GM23338 (cell line): Measurements from ENCODE around the gene TULP3. TPM values are rescaled to one million over a fixed set of nuclear protein-coding genes. Genes with fewer than 3 reads are reported as not detected.

Experiments used
- ATAC-seq: fragments of 200-7000 bp; cut with Tn5 transposase; 3 replicates; pipeline ENCODE4 v1.9.1; 2020
- DNase-seq: peaks from one replicate; pipeline ENCODE4 v3.0.0-alpha.2; 2015; ENCODE audit warnings: low spot score
- H2AFZ ChIP-seq: fragments of 200-600 bp; sonication (generic); 2 replicates; pipeline ENCODE4 v1.8.0; 2016; ENCODE audit warnings: antibody characterized with exemption, mild to moderate bottlenecking, moderate library complexity
- H3F3A ChIP-seq: fragments of 200-600 bp; sonication (generic); replicated peaks from 2 replicates; pipeline ENCODE4 v1.8.0; 2017; ENCODE audit warnings: antibody characterized with exemption, mixed run types, low read depth
- H3K27ac ChIP-seq: fragments of 200-600 bp; sonication (generic); 2 replicates; pipeline ENCODE4 v1.6.1; 2016; ENCODE audit warnings: low read depth
- H3K27me3 ChIP-seq: fragments of 200-600 bp; sonication (generic); 2 replicates; pipeline ENCODE4 v1.8.0; 2016; ENCODE audit warnings: mild to moderate bottlenecking, mixed run types, moderate library complexity; ENCODE audit not compliant: insufficient read depth
- H3K36me3 ChIP-seq: fragments of 200-600 bp; sonication (generic); 2 replicates; pipeline ENCODE4 v1.8.0; 2016; ENCODE audit warnings: mild to moderate bottlenecking; ENCODE audit not compliant: insufficient read depth
- H3K4me1 ChIP-seq: fragments of 200-600 bp; sonication (generic); 2 replicates; pipeline ENCODE4 v1.8.0; 2016; ENCODE audit warnings: mild to moderate bottlenecking, moderate library complexity; ENCODE audit not compliant: insufficient read depth
- H3K4me2 ChIP-seq: fragments of 200-600 bp; sonication (generic); 2 replicates; pipeline ENCODE4 v1.7.1; 2017; ENCODE audit warnings: mixed run types
- H3K4me3 ChIP-seq: fragments of 200-600 bp; sonication (generic); 2 replicates; pipeline ENCODE4 v1.6.1; 2016; ENCODE audit warnings: mixed run types
- H3K79me2 ChIP-seq: fragments of 200-600 bp; sonication (generic); replicated peaks from 2 replicates; pipeline ENCODE4 v1.8.0; 2017; ENCODE audit warnings: mild to moderate bottlenecking; ENCODE audit not compliant: insufficient read depth
- H3K9me2 ChIP-seq: fragments of 200-600 bp; sonication (generic); 2 replicates; pipeline ENCODE4 v1.8.0; 2017; ENCODE audit not compliant: insufficient read depth
- H4K20me1 ChIP-seq: fragments of 200-600 bp; sonication (generic); replicated peaks from 2 replicates; pipeline ENCODE4 v1.8.0; 2017; ENCODE audit warnings: mild to moderate bottlenecking; ENCODE audit not compliant: insufficient read depth
- H3K27ac Mint-ChIP-seq: 2 replicates; pipeline ENCODE4 v1.8.0; 2020; ENCODE audit warnings: inconsistent platforms, mild to moderate bottlenecking, moderate library complexity, mixed read lengths
- H3K27me3 Mint-ChIP-seq: 3 replicates; pipeline ENCODE4 v1.8.0; 2022; ENCODE audit warnings: low read depth, mild to moderate bottlenecking, moderate library complexity, mixed read lengths, inconsistent platforms; ENCODE audit not compliant: insufficient read depth, poor library complexity
- H3K36me3 Mint-ChIP-seq: 3 replicates; pipeline ENCODE4 v1.8.0; 2021; ENCODE audit warnings: low read depth, mild to moderate bottlenecking, inconsistent platforms, moderate library complexity, mixed read lengths
- H3K4me1 Mint-ChIP-seq: 3 replicates; pipeline ENCODE4 v1.8.0; 2020; ENCODE audit warnings: mild to moderate bottlenecking, inconsistent platforms, mixed read lengths
- H3K4me3 Mint-ChIP-seq: 3 replicates; pipeline ENCODE4 v1.8.0; 2021; ENCODE audit warnings: moderate library complexity, mild to moderate bottlenecking, inconsistent platforms, mixed read lengths
- H3K9me3 Mint-ChIP-seq: 3 replicates; pipeline ENCODE4 v1.8.0; 2020; ENCODE audit warnings: moderate library complexity, mild to moderate bottlenecking, inconsistent platforms, mixed read lengths
- CREB1 ChIP-seq: fragments of 250-450 bp; sonication (Bioruptor Pico); IDR thresholded peaks from 2 replicates; pipeline ENCODE4 v1.5.0; 2020; ENCODE audit warnings: low read depth, mild to moderate bottlenecking, moderate library complexity
- EZH2 ChIP-seq: fragments of 200-600 bp; sonication (generic); IDR thresholded peaks from one replicate; pipeline ENCODE4 v1.8.0; 2017; ENCODE audit warnings: antibody characterized with exemption, mild to moderate bottlenecking, low read depth; ENCODE audit not compliant: unreplicated experiment
- EZH2phosphoT487 ChIP-seq: fragments of 200-600 bp; sonication (generic); IDR thresholded peaks from one replicate; pipeline ENCODE4 v1.8.1; 2018; ENCODE audit warnings: antibody characterized with exemption; ENCODE audit not compliant: unreplicated experiment
- JUNB ChIP-seq: IDR thresholded peaks from one replicate; pipeline ENCODE4 v1.6.1; 2016; ENCODE audit warnings: antibody characterized with exemption; ENCODE audit not compliant: unreplicated experiment
- NANOG ChIP-seq: IDR thresholded peaks from 2 replicates; pipeline ENCODE4 v1.6.1; 2016; ENCODE audit warnings: antibody characterized with exemption, borderline replicate concordance
- POLR2AphosphoS5 ChIP-seq: IDR thresholded peaks from 2 replicates; pipeline ENCODE4 v1.6.1; 2016; ENCODE audit warnings: antibody characterized with exemption, low read depth
- STAT1 ChIP-seq: IDR thresholded peaks from one replicate; pipeline ENCODE4 v1.6.1; 2016; ENCODE audit warnings: antibody characterized with exemption; ENCODE audit not compliant: unreplicated experiment
- ZNF331 ChIP-seq: fragments of 250-450 bp; sonication (Bioruptor Pico); IDR thresholded peaks from 2 replicates; pipeline ENCODE4 v1.5.0; 2020; ENCODE audit warnings: low read depth, mild to moderate bottlenecking, moderate library complexity
- polyA plus RNA-seq: library from polyadenylated mRNA; unstranded; fragments of >200 nt; fragmentation: Nextera tagmentation; extraction: Ambion mirVana; gene quantifications from 2 replicates; pipeline ENCODE4 v1.2.1, GENCODE V29; 2016
- total RNA-seq: library from RNA; depleted of rRNA; stranded (reverse); fragments of >200 nt; shearing (Covaris generic); gene quantifications from 2 replicates; pipeline ENCODE4 v1.2.3, GENCODE V29; 2014
- TF ChIP-seq, protein P1 (sequence below), 2 experiments: fragments of 200-600 bp in 1 of 2; sonication (generic) in 1 of 2; conservative IDR thresholded peaks; 2 replicates each; pipeline versions ENCODE4 v1.5.1 to v1.6.1; 2016 to 2017; ENCODE audit warnings: antibody characterized with exemption in 2 of 2, low read depth in 2 of 2, mild to moderate bottlenecking in 2 of 2, moderate library complexity in 1 of 2
- TF ChIP-seq, protein P2 (sequence below): IDR thresholded peaks from one replicate; pipeline ENCODE4 v1.6.1; 2018; ENCODE audit warnings: antibody characterized with exemption; ENCODE audit not compliant: unreplicated experiment
- TF ChIP-seq, protein P3 (sequence below): IDR thresholded peaks from 2 replicates; pipeline ENCODE4 v1.6.1; 2016; ENCODE audit warnings: antibody characterized with exemption

The TULP3 gene
- total and polyA plus RNA-seq, 2 experiments from 2014 or later = 15.1 to 18.8 TPM

DNA sequence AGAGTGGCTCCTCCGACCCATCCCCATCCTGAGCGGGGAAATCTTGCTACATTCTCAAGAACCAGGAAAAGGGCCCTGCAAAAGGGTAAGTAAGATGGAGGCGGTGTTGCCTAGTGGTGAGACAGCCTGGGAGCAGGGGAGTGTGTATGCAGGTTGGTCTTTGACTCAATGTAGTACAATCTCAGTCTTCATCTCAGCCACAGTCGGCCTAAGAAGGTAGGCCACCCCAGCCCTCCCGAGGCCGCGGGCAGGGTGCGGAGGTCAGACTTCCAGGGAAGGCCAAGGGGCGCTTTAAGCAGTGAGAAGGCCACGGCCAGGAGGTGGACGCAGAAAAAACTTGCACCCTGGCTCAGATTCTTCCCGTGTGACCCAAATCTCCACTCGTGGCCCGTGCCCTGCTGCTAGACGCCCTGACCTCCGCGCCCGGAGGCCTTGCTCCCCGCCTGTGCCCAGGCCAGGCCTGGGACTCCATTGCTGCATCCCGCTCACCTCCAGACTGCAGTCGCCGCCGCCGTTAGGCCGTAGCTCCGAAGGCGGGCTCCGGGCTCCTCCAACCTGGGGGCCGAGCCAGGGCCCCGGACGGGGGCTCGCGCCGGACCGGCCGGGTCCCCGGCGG lies 14.2 kb upstream of the TULP3 start:
- peak overlapping the region; percentile 97 for H3K4me2 ChIP-seq
- no peaks in the 10 kb centered on the region for H3K27me3 ChIP-seq
- peaks cover 29% of the 10 kb centered on the region for H4K20me1 ChIP-seq
- no peak for TF ChIP-seq JUNB
- 0 out of 2 replicates have a peak, but pooled peaks have one; percentile 2 for TF ChIP-seq POLR2AphosphoS5
- H2AFZ ChIP-seq = peak overlapping the region; percentile 88; the same call in 1 of the 2 replicates
- peak overlapping the region; percentile 51 for H3K27ac Mint-ChIP-seq
- peaks cover 8% of the 10 kb centered on the region for H3K27me3 Mint-ChIP-seq
- DNase-seq (peak; percentile 52), ATAC-seq (peak; percentile 79)
- peaks cover 50% of the 10 kb centered on the region for H3K36me3 Mint-ChIP-seq
- H3K4me3 ChIP-seq = peak overlapping the region; percentile 100
- peaks cover 42% of the 10 kb centered on the region for H3F3A ChIP-seq
- H3K9me2 ChIP-seq = no peaks in the 10 kb centered on the region
- H3K27ac ChIP-seq = peak overlapping the region; percentile 87
- H3K79me2 ChIP-seq = peaks cover 87% of the 10 kb centered on the region
- no peaks in the 10 kb centered on the region for H3K9me3 Mint-ChIP-seq
- H3K4me3 Mint-ChIP-seq = peak overlapping the region; percentile 81
- peaks cover 27% of the 10 kb centered on the region for H3K36me3 ChIP-seq
- peaks cover 25% of the 10 kb centered on the region for H3K4me1 ChIP-seq
- peaks cover 25% of the 10 kb centered on the region for H3K4me1 Mint-ChIP-seq

DNA sequence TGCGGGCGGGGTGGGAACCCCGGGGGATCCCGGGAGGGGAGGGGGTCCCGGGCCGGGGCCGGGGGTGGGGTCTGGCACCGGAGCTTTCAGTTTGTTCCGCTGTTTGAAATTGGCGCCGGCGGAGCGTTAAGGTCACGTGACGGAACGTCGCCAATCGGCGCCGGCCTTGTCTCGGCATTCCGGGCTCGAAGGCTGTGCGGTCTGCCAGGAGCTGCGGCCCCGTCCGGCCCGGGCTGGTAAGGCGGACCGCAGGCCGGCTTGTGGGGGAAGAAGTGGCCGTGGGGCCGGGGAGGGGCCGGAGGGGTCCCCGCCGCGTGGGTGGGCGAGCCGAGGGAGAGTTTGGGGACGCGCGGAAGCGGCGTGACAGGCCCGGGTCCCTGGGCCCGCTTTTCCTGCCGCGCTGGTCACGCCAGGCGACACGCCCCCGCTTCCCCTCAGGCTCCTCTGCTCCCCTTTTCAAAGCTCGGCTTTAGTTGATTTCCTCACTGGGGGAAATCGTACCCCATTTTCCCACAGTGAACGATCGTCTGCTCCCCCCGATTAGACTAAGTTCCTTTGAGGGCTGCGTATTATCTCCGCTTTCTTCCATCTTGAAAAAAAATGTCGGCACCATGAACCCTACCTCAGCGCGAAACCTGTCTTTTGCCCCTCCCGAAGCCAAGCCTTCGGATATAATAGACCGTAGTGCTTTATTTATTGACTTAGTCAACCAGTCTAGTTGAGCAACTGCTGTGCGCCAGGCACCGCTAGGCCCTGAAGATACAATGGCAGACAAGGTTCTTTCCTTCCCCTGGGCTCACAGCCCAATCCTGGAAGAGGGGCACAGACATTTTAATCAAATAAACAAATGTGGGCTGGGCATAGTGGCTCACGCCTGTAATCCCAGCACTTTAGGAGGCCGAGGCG lies 13.4 kb upstream of the TULP3 start, which contains the start of the genes FOXM1 and RHNO1:
Gene FOXM1 (minus strand): TSS at position 128 of the 906 bp plus-strand sequence. CDS start 2,696 bp downstream, outside the sequence.
Gene RHNO1 (plus strand): TSS at position 177 of the 906 bp plus-strand sequence. CDS start 8,144 bp downstream, outside the sequence.
- H3K4me1 Mint-ChIP-seq = peaks cover 25% of the 10 kb centered on the region
- H3K36me3 Mint-ChIP-seq = peaks cover 46% of the 10 kb centered on the region
- peak within 1 kb of the TSS; percentile 100 for H3K4me3 ChIP-seq
- H3K79me2 ChIP-seq = peaks cover 95% of the 10 kb centered on the region
- peaks cover 25% of the 10 kb centered on the region for H3K4me1 ChIP-seq
- ATAC-seq (peak; percentile 87), DNase-seq (peak; percentile 96)
- peaks cover 25% of the 10 kb centered on the region for H4K20me1 ChIP-seq
- H3K36me3 ChIP-seq = peaks cover 25% of the 10 kb centered on the region
- peak within 1 kb of the TSS; percentile 96 for H2AFZ ChIP-seq
- H3K27ac ChIP-seq = peak within 1 kb of the TSS; percentile 92
- no peaks in the 10 kb centered on the region for H3K9me2 ChIP-seq
- peak within 1 kb of the TSS; percentile 78 for H3K27ac Mint-ChIP-seq
- no peaks in the 10 kb centered on the region for H3K27me3 ChIP-seq
- H3F3A ChIP-seq = peaks cover 42% of the 10 kb centered on the region
- peaks cover 8% of the 10 kb centered on the region for H3K27me3 Mint-ChIP-seq
- H3K9me3 Mint-ChIP-seq = no peaks in the 10 kb centered on the region
- H3K4me2 ChIP-seq = peak within 1 kb of the TSS; percentile 97
- peak within 1 kb of the TSS; percentile 93 for H3K4me3 Mint-ChIP-seq
- TF ChIP-seq JUNB = no peak
- TF ChIP-seq, protein P1, sequence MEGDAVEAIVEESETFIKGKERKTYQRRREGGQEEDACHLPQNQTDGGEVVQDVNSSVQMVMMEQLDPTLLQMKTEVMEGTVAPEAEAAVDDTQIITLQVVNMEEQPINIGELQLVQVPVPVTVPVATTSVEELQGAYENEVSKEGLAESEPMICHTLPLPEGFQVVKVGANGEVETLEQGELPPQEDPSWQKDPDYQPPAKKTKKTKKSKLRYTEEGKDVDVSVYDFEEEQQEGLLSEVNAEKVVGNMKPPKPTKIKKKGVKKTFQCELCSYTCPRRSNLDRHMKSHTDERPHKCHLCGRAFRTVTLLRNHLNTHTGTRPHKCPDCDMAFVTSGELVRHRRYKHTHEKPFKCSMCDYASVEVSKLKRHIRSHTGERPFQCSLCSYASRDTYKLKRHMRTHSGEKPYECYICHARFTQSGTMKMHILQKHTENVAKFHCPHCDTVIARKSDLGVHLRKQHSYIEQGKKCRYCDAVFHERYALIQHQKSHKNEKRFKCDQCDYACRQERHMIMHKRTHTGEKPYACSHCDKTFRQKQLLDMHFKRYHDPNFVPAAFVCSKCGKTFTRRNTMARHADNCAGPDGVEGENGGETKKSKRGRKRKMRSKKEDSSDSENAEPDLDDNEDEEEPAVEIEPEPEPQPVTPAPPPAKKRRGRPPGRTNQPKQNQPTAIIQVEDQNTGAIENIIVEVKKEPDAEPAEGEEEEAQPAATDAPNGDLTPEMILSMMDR (conservative IDR thresholded peaks at IDR 0.05; ENCODE audit: low read depth in 2 of 2) = no peak
- TF ChIP-seq EZH2 = no peak
- no peak for TF ChIP-seq EZH2phosphoT487
- TF ChIP-seq, protein P2, sequence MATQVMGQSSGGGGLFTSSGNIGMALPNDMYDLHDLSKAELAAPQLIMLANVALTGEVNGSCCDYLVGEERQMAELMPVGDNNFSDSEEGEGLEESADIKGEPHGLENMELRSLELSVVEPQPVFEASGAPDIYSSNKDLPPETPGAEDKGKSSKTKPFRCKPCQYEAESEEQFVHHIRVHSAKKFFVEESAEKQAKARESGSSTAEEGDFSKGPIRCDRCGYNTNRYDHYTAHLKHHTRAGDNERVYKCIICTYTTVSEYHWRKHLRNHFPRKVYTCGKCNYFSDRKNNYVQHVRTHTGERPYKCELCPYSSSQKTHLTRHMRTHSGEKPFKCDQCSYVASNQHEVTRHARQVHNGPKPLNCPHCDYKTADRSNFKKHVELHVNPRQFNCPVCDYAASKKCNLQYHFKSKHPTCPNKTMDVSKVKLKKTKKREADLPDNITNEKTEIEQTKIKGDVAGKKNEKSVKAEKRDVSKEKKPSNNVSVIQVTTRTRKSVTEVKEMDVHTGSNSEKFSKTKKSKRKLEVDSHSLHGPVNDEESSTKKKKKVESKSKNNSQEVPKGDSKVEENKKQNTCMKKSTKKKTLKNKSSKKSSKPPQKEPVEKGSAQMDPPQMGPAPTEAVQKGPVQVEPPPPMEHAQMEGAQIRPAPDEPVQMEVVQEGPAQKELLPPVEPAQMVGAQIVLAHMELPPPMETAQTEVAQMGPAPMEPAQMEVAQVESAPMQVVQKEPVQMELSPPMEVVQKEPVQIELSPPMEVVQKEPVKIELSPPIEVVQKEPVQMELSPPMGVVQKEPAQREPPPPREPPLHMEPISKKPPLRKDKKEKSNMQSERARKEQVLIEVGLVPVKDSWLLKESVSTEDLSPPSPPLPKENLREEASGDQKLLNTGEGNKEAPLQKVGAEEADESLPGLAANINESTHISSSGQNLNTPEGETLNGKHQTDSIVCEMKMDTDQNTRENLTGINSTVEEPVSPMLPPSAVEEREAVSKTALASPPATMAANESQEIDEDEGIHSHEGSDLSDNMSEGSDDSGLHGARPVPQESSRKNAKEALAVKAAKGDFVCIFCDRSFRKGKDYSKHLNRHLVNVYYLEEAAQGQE = no peak
- peak; percentile 92 for TF ChIP-seq POLR2AphosphoS5
- TF ChIP-seq ZNF331 (CRISPR knock-in tag) = no peak
- TF ChIP-seq, protein P3, sequence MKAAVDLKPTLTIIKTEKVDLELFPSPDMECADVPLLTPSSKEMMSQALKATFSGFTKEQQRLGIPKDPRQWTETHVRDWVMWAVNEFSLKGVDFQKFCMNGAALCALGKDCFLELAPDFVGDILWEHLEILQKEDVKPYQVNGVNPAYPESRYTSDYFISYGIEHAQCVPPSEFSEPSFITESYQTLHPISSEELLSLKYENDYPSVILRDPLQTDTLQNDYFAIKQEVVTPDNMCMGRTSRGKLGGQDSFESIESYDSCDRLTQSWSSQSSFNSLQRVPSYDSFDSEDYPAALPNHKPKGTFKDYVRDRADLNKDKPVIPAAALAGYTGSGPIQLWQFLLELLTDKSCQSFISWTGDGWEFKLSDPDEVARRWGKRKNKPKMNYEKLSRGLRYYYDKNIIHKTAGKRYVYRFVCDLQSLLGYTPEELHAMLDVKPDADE = 0 out of 2 replicates have a peak, but pooled peaks have one; percentile 14
- TF ChIP-seq CREB1 = no peak
- no peak for TF ChIP-seq NANOG
- TF ChIP-seq STAT1 = no peak
